Left lung (tissue), 10 donors: ENCODE measurements around the gene MIEF2. TPM values are rescaled to one million over a fixed set of nuclear protein-coding genes. Genes with fewer than 3 reads are reported as not detected.

Experiments used
- ATAC-seq: fragments of 200-7000 bp; cut with Tn5 transposase; one replicate; pipeline ENCODE4 v1.9.1; 2020; ENCODE audit warnings: moderate library complexity
- DNase-seq, 4 donors: peaks; one replicate each; pipeline ENCODE4 v3.0.0-alpha.2; 2013 to 2020
- H3K27ac ChIP-seq, 2 donors: fragments of 200-600 bp; sonication (generic) in 1 of 2; one replicate each; pipeline versions ENCODE4 v1.5.0 to v1.8.0; 2020 to 2021
- H3K27me3 ChIP-seq, 2 donors: fragments of 200-600 bp; sonication (generic) in 1 of 2; one replicate each; pipeline versions ENCODE4 v1.5.0 to v1.8.0; 2020 to 2021
- H3K36me3 ChIP-seq, 2 donors: fragments of 200-600 bp; sonication (generic) in 1 of 2; one replicate each; pipeline versions ENCODE4 v1.5.0 to v1.8.0; 2020 to 2021
- H3K4me1 ChIP-seq, 2 donors: fragments of 200-600 bp; one replicate each; pipeline ENCODE4 v1.8.0; 2021
- H3K4me3 ChIP-seq, 2 donors: fragments of 200-600 bp; sonication (generic) in 1 of 2; one replicate each; pipeline versions ENCODE4 v1.5.0 to v1.8.0; 2020 to 2021; ENCODE audit warnings: mild to moderate bottlenecking in 1 of 2
- H3K9me3 ChIP-seq, 2 donors: fragments of 200-600 bp; sonication (generic) in 1 of 2; one replicate each; pipeline versions ENCODE4 v1.5.0 to v1.8.0; 2020 to 2021
- CTCF ChIP-seq, 2 donors: fragments of 200-600 bp; sonication (generic) in 1 of 2; IDR thresholded peaks; one replicate each; pipeline versions ENCODE4 v1.5.0 to v1.8.0; 2021; ENCODE audit warnings: antibody characterized with exemption in 2 of 2
- intact Hi-C, 2 donors: fragments of 100-400 bp; cut with DNase I; formaldehyde crosslinking; loops; one replicate each; pipeline versions ENCODE4 v1.11.2 to v1.14.2; 2022
- polyA plus RNA-seq, 6 donors: library from polyadenylated mRNA; unstranded; fragments of 120-200 nt; gene quantifications; one replicate each; pipeline ENCODE4 v1.2.1, GENCODE V29; 2013; ENCODE audit not compliant: insufficient read length in 6 of 6
- total RNA-seq, 2 donors: library from RNA; stranded (reverse); fragmentation: NEBNext Ultra II Directional; extraction: Animal tissue kit (Norgen Biotek cat#: 25700); gene quantifications; one replicate each; pipeline ENCODE4 v1.2.1, GENCODE V29; 2021
- donor health status: DM: no; HTN: yes; CAD: no.
- donor health status: DM: no; HTN: no; CAD: no.

MIEF2 gene
- total and polyA plus RNA-seq, 8 donors, result 8.3 to 16.3 (median 11.1) TPM

GRCh38 chr17:18218756-18219415, 41.6 kb upstream of the MIEF2 start:
- no peak for TF ChIP-seq CTCF (IDR thresholded peaks at IDR 0.05)
- Histone ChIP-seq H3K4me3 (no peak overlapping the region), H3K36me3 (no peaks in the 10 kb centered on the region), H3K27me3 (no peaks in the 10 kb centered on the region), H3K9me3 (no peaks in the 10 kb centered on the region), H3K27ac (no peak overlapping the region), H3K4me1 (peaks cover 0 to 7% of the 10 kb centered on the region in 2 donors)
- DNase-seq (peak in 1 of 4 donors; percentile 40), ATAC-seq (peak; percentile 33)
- intact Hi-C loops, result no loop called here

GRCh38 chr17:18224053-18224386, 36.4 kb upstream of the MIEF2 start:
- DNase-seq (no peak), ATAC-seq (no peak)
- Histone ChIP-seq H3K4me3 (no peak overlapping the region), H3K27me3 (no peaks in the 10 kb centered on the region), H3K9me3 (no peaks in the 10 kb centered on the region), H3K27ac (no peak overlapping the region), H3K4me1 (peaks cover 7 to 23% of the 10 kb centered on the region in 2 donors), H3K36me3 (no peaks in the 10 kb centered on the region)
- intact Hi-C loops, result no loop called here
- TF ChIP-seq CTCF (IDR thresholded peaks at IDR 0.05), result no peak

GRCh38 chr17:18224387-18225120, 35.9 kb upstream of the MIEF2 start:
- Histone ChIP-seq H3K4me3 (peak overlapping the region; percentile 12 to 59), H3K9me3 (no peaks in the 10 kb centered on the region), H3K36me3 (no peaks in the 10 kb centered on the region), H3K27me3 (no peaks in the 10 kb centered on the region), H3K27ac (peak overlapping the region in 1 of 2 donors; percentile 23), H3K4me1 (peaks cover 7 to 22% of the 10 kb centered on the region in 2 donors)
- intact Hi-C loops, result no loop called here
- ATAC-seq (no peak), DNase-seq (peak in 1 of 4 donors; percentile 40)
- TF ChIP-seq CTCF (IDR thresholded peaks at IDR 0.05), result no peak

GRCh38 chr17:18225121-18225641, 35.3 kb upstream of the MIEF2 start, which contains the start of gene LLGL1:
LLGL1 (plus strand) TSS chr17:18225635; CDS start chr17:18225683, 48 bp downstream.
- TF ChIP-seq CTCF (IDR thresholded peaks at IDR 0.05), result no peak
- peak within 1 kb of the TSS in 1 of 2 donors; percentile 23 for H3K27ac ChIP-seq
- H3K4me1 ChIP-seq, result peaks cover 7 to 22% of the 10 kb centered on the region in 2 donors
- H3K36me3 ChIP-seq, result no peaks in the 10 kb centered on the region
- DNase-seq, result peak; percentile 95 to 100 (median 96)
- H3K9me3 ChIP-seq, result no peaks in the 10 kb centered on the region
- no peaks in the 10 kb centered on the region for H3K27me3 ChIP-seq
- H3K4me3 ChIP-seq, result peak within 1 kb of the TSS; percentile 56 to 59
- peak; percentile 99 for ATAC-seq
- intact Hi-C loops, result no loop called here

- H3K9me3 ChIP-seq, result no peaks in the 10 kb centered on the region
- intact Hi-C loops, result no loop called here
- peak; percentile 7 for ATAC-seq
- H3K36me3 ChIP-seq, result no peaks in the 10 kb centered on the region
- no peak for DNase-seq
- H3K27me3 ChIP-seq, result no peaks in the 10 kb centered on the region
- H3K4me1 ChIP-seq, result peaks cover 7 to 22% of the 10 kb centered on the region in 2 donors
- peak overlapping the region; percentile 56 to 59 for H3K4me3 ChIP-seq
- H3K27ac ChIP-seq, result no peak overlapping the region
- no peak for TF ChIP-seq CTCF (IDR thresholded peaks at IDR 0.05)
These were observed 34.7 kb upstream of the MIEF2 start for GRCh38 chr17:18225642-18226283.
